LoVo (cell line): ENCODE data around the gene PEAK1.
"Not testable (repeated sequence)": the region's sequence is repeated elsewhere in the genome, so short reads cannot be mapped to it uniquely, and the experiment has no call there.

Experiments used
- DNase-seq: peaks from one replicate; pipeline ENCODE4 v3.0.0-alpha.2; 2016; ENCODE audit warnings: low spot score

The PEAK1 gene

DNA sequence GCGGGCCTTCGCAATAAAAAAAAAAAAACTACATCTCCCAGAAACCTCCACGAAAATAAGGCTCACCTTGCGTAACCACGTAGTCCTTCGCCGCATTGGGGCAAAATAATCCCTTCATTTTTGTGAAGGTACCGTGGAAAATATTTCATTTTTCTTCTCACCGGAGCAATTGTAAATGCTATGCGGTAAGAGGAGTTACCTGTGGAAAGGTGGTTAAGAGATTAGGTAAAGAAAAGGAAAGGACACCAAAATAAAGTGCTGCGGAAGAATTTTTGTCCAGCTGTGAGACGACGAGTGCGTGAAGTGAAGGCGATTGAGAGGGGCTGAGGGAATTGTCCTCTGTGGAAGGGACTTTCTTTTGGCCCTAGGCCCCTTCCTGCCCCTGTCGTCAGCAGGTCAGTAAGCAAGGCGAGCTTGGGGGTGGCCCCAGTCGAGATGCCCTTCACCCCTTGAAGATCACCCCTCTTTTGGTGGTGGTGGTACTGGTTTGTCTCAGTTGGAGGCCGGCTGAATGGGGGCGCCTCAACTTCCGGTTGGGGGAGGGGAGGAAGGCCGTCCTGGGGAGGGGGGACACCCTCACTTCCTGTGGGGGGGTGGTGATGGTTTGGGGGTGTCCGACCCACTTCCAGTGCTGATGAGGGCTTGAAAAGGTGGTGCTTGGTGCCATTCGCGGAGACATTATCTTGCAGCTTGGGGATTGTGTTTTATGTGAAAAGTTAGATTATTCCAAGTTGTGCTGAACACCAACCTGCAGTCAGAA is 886 bp upstream of the PEAK1 start, which contains the start of gene HMG20A:
HMG20A (plus strand) TSS at position 279 of the 760 bp plus-strand sequence. CDS start 37,520 bp downstream, outside the sequence.
- peak; percentile 87 for DNase-seq

DNA sequence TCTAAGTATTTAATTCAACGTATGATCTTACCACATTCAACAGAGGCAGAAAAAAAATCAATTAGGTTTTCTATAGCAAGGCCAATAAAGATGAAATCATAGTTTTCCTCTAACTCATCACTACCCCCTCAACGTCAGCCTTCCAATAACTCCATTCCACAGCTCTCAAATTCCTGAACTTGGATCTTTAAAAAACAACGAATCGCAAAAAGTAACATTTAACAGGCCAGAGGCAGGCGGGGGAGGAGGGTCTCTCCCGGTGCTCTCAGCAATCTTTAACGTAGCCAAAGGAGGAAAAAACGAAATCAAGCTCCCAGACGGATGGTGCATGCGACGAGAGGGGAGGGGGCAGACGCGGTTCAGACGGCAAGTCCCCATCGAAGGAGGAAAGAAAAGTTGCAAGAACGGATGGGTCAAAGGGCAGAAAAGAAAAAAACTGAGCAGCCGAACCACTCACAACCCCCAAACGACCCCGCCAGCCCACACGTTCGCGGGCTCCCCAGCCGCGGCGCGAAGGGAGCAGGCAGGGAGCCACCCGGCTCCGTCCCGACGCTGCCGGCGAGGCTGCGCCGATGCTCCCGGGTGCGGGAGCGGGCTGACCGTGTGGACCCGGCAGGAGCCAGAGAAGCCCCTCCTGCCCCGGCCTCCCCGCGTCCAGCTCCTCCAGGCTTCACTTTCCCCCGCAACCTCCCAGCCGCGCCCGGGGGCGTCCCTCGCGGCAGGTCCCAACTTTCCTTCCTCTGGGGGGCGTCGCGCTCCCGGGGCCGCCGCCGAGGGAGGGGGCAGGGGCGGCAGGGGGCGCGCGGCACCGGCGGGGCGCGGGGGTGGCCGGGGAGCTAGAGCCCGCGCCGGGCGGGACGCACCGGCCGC is 703 bp downstream of the PEAK1 start:
- DNase-seq = peak; percentile 14

DNA sequence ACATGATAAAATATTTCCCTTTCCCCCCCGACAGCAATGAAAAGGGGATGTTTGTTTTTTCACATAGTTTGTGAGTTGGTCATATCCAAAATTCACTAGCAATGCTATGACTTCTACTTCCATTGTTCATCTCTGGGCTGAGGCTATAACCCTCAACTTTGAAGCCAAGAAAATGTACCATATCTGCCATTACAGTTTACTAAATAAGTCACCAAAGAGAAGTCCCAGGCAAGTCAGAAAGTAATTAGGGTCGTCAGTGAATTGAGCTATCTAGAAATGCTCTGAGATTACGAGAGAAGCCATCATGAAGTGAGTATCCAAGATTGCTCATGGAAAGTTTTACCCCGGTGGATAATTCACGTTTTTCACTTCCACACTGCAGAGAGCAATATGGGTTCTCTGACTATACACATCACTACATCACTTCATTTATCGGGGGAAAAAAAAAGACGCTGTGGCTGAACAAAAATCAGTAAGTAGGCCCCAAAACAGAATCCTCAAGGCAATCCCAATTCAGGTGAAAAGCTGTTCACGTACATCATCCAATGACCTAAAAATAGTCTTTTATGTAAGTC is 1.4 kb downstream of the PEAK1 start:
- DNase-seq = no peak

DNA sequence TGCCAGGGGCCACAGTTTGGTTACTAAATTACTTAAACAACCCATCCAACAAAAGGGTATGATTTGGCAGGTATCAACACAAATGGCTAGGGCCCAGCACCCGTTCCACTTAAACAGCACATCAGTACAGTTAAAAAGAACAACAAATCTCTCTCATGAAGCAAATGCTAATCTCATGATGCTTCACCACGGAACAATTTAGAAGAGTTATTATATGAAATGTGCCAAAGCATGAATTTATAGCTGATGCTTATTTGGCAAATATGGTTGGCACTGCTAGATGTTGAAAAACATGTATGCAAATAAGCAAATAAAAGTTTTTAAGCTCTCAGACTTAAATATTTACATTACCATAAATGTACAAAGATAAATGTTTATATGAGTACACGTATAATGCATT is 2.3 kb downstream of the PEAK1 start:
- DNase-seq = no peak

DNA sequence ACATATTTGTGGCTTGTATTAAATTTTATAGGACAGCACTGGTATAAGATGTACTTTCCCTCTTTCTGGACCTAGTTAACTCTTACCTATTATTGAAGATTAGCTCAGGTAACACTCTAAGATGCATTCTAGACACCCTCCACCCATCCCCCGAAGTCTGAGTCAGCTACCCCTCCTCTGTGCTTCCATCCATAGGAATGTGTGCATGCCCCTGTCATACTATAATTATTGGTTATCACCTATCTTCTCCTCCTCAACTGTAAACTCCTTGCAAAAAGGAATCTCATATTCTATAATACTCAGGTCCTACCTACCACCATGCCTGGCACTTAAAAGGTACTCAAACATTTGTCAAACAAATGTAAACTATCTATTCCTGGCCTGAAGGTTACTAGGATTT is 3.0 kb downstream of the PEAK1 start:
- DNase-seq = no peak

DNA sequence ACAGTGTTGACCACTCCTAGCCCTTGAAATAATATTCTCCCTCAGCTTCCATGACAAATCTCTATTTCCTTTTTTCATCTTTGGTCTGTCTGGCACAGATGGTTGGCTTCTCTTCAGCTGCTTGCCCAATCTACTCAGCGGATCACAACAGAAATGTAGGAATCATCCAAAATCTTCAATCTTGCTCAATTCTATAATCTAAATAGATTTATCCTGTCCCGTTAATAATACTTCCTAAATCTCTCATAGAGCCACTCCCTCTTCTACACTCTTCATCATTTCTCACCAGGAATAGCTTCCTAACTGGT is 3.8 kb downstream of the PEAK1 start:
- no peak for DNase-seq

DNA sequence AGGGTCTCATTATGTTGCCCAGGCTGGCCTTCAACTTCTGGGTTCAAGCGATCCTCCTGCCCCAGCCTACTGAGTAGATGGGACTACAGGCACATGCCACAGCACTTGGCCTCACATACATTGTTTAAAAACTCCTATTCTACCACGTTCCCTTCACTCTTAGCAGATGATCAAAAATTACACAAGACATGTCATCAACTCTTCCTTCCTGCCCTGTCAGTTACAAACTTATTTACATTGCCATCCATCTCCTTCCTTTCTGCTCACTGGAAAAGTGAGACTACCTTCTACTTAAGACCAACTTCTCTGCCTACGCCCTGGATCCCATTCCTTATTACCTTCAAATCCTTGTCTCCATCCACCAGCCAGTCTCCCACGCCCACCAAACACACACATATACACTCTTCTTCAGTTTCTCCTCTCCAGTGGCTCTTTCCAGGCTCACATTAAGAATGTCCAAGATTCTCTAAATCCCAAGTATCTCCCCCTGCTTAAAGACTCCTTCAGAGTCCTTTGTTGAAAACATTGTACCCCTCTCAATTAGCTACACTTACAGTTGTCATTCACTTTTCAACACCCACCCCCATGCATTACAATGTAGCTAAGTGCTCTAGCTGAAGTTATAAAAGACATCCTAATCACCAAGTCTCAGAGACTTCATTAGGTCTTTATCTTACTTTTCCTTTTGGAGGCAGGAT is 4.3 kb downstream of the PEAK1 start:
- no peak for DNase-seq

DNA sequence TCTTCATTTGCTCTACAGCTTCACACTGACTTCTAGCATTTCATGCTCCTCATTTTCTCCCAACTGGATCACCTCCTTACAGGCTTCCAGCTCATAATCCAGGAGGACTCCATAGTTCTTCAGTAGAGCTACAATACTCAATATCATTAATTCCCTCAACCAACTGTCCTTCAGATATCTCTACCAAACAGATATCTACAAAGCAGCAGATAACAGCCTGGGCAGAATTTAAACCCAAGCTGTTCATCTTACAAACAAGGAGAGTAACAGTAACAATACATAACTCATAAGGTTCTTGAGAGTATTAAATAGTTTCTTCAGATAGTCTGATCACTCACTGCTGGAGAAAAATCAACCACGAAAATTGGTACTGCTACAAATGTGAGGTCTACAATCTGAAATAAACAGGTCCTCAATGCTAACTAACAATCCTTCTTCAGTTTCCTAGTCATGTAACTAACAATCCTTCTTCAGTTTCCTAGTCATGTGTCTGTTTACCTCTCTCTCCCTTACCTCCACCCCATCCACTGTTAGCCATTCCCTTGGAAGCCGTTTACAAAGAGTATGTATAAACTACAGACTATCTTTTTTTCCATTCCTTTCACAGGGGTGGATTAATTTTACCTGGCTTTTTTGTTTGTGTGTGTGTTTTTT is 5.0 kb downstream of the PEAK1 start:
- DNase-seq = no peak

DNA sequence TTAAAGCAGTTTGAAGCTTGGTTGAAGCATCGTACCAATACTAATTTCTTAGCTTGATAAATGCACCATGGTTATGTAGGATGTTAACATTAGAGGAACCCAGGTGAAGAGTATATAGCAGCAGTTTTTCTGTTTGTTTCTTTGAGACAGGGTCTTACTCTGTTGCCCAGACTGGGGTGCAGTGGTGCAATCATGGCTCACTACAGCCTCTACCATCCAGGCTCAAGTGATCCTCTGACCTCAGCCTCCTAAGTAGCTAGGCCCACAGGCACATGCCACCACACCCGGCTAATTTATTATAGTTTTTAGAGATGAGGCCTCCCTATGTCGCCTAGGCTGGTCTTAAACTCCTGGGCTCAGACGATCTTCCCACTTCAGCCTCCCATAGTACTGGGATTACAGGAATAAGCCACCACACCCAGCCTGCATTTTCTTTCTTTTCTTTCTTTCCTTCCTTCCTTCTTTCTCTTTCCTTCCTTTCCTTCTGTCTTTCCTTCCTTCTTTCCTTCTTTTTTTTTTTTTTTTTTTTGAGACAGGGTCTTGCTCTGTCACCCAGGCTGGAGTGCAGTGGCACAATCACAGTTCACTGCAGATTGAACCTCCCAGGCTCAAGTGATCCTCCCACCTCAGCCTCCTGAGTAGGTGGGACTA is 6.1 kb downstream of the PEAK1 start:
- no peak for DNase-seq

DNA sequence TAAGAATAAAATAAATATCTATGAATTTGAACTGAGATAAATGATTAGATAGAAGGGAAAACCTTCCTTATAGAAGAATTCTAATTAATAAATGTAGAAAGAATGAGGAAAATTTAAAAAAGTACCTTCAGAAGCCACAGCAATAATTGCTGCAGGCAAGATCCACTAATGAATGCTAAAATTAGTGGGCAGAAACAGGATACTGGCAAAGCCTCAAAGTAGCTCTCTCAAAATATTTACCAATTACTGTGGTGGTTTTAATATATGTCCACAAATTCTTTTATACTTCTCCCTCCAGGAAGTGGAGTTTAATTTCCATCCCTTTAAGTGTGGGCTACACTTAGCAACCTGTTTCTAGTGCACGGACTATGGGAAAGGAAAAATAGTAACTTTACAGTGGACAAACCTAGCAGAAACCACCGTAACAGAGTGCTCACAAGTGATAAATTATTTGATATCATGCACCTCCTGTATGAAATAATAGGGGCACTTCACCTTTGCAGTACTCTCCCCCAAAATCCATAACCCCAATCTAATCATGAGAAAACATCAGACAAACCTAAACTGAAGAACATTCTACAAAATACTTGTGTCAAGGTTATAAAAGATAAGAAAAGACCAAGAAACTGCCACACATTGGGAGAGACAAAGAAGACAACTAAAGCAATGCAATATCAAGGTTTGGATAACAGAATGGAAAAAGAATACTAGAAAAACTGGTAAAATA is 6.8 kb downstream of the PEAK1 start:
- DNase-seq = no peak

DNA sequence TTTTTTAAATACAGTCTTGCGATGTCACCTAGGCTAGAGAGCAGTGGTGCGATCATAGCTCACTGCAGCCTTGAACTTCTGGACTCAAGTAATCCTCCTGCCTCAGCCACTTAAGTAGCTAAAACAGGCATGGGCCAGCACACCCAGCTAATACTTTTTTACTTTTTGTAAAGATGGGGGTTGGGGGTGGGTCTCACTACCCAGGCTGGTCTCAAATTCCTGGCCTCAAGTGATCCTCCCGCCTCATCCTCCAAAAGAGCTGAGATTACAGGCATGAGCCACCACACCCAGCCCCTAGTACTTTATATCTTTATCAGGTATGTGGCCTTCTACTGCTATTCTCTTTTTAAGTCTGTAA is 8.3 kb downstream of the PEAK1 start:
- no peak for DNase-seq

DNA sequence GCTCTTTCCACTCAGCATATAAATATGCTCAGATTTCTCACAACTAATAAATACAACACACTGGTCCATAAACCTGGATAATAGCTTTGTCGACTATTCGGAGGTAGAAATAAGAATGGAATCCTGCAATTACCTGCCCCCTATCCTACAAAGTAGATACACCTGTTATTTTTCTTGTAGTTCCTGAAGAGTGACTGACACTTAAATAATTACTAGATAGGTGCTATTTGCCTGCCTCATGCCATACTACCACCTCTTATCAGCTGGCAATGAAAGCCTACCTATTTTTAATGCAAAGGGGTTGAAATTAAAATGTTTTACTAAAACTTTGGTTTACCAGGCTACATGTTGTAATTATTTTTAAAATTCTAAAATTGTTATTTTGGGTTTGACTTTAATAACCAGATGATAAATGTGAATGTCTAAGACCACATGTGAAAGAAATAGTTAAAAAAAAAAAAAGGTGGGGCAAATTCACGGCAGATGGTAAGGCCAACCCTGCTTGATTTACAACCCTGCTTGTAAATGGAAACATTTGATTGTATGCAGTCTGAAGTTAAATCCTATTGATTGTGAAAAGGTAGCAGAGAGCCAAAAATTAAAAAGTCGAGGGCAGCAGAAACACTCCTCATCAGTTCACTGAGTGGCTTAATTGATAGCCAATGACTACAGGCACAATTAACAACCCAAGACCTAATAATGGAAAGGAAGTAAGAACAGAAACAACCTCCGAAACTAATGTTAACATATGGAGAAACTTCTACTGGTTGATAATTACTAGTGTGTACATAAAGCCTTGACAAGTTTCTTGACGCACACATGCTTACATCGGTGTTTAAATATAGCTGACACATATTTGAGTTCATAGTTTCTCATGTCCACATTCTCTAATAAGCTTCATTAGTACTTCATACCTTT is 8.9 kb downstream of the PEAK1 start:
- DNase-seq = no peak

DNA sequence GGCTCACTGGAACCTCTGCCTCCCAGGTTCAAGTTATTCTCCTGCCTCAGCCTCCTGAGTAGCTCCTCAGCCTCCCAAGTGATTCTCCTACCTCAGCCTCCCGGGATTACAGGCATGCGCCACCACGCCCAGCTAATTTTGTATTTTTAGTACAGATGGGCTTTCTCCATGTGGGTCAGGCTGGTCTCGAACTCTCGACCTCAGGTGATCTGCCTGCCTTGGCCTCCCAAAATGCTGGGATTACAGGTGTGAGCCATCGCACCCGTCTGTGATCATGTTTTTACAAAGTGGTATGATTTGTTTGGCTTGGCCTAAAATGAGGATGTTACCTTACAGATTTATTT is 9.8 kb downstream of the PEAK1 start:
- DNase-seq = not testable (repeated sequence)

DNA sequence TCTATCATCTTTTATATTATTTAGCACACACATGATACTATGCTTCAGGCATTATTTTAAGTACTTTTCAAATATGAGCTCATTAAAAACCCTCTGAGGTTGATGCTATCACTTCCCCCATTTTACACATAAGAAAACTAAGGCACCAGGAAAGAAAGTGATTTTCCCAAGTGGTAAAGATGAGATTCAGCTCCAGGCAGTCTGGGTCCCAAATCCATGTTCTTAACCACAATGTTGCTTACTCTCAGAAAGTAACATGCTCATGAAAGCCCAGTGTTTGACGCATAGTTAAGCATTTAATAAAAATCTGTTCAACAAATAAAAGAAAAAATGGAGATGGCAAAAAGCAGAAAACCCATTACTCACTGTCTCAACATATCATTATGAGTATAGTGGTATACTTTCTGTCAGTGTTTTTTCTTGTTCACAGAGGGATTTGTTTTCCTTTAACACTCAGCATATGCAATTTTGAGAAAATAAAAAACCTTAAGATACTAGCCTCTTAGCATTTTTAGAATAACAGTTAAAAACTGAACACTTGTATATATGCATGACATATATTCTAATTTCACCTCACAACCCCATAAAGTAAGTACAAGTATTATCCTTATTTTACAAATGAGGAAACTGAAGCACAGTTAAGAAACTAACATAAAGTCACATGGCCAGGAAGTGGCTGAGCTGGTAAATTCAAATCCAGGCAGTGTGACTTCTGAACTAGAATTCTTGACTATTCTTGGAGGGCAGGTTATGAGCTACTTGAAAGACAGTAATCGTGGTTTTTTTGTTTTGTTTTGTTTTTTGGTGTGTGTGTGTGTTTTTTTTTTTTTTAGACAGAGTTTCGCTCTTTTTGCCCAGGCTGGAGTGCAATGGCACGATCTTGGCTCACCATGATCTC is 10.4 kb downstream of the PEAK1 start:
- DNase-seq = no peak

DNA sequence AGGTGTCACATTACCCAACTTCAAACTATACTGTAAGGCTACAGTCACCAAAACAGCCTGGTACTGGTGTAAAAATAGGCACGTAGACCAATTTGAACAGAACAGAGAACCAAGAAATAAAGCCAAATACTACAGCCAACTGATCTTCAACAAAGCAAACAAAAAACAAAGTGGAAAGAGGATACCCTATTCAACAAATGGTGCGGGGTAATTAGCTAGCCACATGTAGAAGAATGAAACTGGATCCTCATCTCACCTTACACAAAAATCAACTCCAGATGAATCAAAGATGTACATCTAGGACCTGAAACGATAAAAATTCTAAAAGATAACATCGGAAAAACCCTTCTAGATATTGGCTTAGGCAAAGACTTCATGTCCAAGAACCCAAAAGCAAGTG is 13.1 kb downstream of the PEAK1 start:
- DNase-seq = no peak

DNA sequence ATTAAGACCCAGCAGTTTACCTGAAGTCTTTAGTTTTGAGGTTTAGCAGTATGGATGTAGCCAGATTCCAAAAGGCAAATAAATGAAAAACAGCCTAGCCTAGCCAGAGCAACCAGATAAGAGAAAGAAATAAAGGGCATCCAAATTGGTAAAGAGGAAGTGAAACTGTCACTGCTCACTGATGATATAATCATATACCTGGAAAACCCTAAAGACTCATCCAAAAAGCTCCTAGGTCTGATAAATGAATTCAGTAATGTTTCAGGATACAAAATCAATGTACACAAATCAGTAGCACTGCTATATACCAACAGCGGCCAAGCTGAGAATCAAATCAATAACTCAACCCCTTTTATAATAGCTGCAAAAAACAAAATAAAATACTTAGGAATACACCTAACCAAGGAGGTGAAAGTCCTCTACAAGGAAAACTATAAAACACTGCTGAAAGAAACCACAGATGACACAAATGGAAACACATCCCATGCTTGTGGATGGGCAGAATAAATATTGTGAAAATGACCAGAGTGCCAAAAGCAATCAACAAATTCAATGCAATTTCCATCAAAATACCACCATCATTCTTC is 13.6 kb downstream of the PEAK1 start:
- DNase-seq = not testable (repeated sequence)

DNA sequence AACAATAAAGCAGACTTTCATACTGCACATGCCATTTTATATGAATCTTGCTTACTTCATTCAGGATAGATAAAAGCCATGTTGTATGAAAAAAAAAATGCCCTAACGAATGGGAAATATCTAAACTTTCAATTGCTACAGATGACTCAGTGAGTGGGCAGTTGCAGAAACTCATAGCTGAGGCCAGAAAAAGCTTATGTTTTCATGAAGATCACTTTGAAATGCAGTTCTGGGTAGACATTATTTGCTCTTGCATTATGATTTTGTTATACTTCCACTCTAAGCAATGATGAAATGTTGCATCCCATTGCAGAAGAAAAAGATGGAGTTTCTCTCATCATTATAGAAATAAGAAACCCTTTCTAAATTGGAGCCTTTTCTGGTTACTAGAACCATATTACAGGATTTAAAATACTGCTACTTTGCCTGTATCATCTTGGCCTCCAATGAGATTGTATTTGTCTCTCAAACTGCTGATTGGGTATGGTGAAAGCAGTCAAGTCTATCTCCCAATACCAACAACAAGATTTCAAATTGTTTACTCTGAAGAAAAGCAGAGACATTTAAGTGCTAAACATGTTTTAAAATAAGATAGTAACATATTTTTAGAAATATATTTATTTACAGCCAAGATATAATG is 17.0 kb downstream of the PEAK1 start:
- no peak for DNase-seq

DNA sequence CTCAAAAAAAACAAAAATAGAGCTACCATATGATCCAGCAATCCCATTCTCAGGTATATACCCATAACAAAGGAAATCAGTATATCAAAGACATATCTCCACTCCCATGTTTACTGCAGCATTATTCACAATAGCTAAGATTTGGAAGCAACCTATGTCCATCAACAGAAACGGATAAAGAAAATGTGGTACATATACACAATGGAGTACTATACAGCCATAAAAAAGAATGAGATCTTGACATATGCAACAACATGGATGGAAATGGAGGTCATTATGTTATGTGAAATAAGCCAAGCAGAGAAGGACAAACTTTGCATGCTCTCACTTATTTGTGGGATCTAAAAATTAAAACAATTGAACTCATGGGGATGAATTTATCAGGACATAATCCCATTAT is 19.6 kb downstream of the PEAK1 start:
- no peak for DNase-seq
